ENCODE measurements around the gene ZBTB46. TPM values are rescaled to one million over a fixed set of nuclear protein-coding genes. Genes with fewer than 3 reads are reported as not detected.

Gene ZBTB46
- polyA plus RNA-seq, 3 donors from 2014 or later: 0.16 to 0.32 (median 0.32) TPM

DNA sequence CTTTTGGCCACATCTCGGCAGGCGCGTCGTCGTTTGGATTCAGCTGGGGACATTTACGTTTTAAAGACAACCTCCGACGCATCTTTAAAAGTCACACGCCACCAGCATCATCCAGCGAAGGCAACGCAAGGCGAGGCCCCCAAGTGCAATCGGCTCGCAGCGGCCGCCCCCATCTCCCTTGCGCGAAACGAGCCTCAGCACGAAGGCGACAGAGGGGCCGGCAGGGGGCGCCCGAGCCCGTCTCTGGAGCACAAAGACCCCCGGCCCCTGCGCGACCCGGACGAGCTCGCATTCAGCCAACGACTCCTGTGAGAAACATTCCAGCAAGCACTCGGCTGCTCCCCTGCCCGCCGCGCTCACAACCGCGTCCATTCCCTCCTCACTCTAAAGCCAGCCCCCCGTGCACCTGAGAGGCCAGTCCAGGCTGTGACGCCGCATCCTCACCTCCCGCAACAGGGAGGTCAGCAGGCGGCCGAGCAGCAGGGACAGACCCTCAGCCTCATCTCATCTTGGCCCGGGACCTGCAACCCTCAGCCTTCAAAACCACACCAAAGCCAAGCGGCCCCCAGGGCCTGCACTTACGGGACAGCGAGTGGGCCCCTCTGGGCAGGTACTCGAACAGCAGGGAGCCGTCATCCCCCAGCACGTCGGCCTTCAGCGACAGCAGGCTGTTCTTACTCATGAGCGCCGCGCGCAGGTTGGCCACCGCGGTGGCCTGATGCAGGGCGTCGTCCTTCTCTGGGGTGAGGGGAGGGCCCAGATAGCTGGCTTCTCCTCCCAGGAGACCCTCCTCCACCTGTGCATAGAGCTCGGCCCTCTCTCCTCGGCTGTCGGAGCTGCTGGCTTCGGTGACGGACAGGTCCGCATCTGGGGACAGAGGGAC is 55.7 kb downstream of the ZBTB46 start:
- peak in 2 of 3 donors; percentile 18 to 31 for DNase-seq
- H3K4me3 Mint-ChIP-seq: peak overlapping the region in 1 of 5 donors; percentile 30
- H3K9me3 Mint-ChIP-seq: no peaks in the 10 kb centered on the region

DNA sequence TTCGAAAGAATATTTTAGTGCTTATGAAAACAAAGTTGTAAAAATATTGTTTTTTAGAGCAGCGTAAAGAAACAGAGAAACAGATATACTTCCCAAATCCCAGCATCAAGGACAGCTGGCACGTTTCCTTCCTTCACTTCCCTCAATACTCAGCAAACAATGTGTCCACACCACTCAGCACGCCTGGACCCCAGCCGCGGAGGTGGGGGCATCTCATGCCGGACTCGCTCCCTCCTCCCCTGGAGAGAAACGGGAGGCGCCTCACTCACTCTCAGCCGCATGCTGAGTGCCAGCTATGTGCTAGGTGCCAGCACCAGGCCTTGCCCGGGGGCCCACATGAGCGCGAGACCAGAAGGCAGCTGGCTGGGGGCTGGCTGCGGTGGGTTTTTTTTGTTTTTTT is 56.8 kb downstream of the ZBTB46 start:
- Mint-ChIP-seq H3K27ac (no peak overlapping the region), H3K27me3 (ENCODE audit: low read depth in 3 of 3) (no peaks in the 10 kb centered on the region), H3K9me3 (no peaks in the 10 kb centered on the region), H3K4me1 (no peaks in the 10 kb centered on the region), H3K36me3 (no peaks in the 10 kb centered on the region), H3K4me3 (no peak overlapping the region)
- no peak for DNase-seq

More for the DNA sequence above, 55.7 kb downstream of the ZBTB46 start:
- Mint-ChIP-seq H3K36me3 (no peaks in the 10 kb centered on the region), H3K27me3 (ENCODE audit: low read depth in 3 of 3) (no peaks in the 10 kb centered on the region), H3K4me1 (no peaks in the 10 kb centered on the region), H3K27ac (no peak overlapping the region)

- no peak overlapping the region for H3K4me3 Mint-ChIP-seq
- no peaks in the 10 kb centered on the region for H3K9me3 Mint-ChIP-seq
- H3K27me3 Mint-ChIP-seq (ENCODE audit: low read depth in 3 of 3): no peaks in the 10 kb centered on the region
- H3K4me1 Mint-ChIP-seq: no peaks in the 10 kb centered on the region
- no peak for DNase-seq
- no peak overlapping the region for H3K27ac Mint-ChIP-seq
- H3K36me3 Mint-ChIP-seq: no peaks in the 10 kb centered on the region
Observed at GRCh38 chr20:63773571-63774241, 57.4 kb downstream of the ZBTB46 start.

DNA sequence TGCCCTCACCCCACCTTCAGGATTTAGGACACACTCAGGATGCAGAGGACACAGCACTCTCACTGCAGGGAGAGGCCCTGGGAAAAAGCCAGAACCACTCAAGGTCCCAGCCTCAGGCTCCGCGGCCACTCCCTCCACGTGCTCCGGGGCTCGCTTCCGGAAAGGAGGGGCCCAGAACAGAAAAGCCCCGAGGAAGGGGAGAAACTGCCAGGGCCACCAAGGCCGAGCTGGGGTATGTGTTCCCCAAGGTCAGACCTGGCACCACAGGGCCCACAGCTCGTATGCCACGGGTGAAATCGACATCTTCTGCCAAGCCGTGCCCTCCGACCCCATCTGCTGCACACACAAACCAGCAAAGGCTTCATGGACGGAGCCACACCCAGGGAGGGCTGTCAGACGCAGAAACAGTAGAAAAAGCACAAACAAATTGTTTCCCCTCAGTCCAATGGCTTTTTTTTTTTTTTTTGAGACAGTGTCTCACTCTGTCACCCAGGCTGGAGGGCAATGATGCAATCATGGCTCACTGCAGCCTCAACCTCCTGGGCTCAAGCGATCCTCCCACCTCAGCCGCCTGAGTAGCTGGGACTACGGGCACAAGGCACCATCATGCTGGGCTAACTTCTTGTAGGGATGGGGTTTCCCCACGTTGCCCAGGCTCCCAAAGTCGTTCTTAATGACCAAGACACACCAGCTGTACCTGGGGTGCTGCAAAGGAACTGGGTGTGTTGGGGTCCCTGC is 58.1 kb downstream of the ZBTB46 start:
- H3K9me3 Mint-ChIP-seq: no peaks in the 10 kb centered on the region
- DNase-seq: no peak
- no peak overlapping the region for H3K4me3 Mint-ChIP-seq
- no peaks in the 10 kb centered on the region for H3K4me1 Mint-ChIP-seq
- H3K36me3 Mint-ChIP-seq: no peaks in the 10 kb centered on the region
- no peak overlapping the region for H3K27ac Mint-ChIP-seq
- H3K27me3 Mint-ChIP-seq (ENCODE audit: low read depth in 3 of 3): no peaks in the 10 kb centered on the region

GRCh38 chr20:63771046-63771707 is 59.9 kb downstream of the ZBTB46 start:
- no peak overlapping the region for H3K4me3 Mint-ChIP-seq
- no peaks in the 10 kb centered on the region for H3K27me3 Mint-ChIP-seq (ENCODE audit: low read depth in 3 of 3)
- no peaks in the 10 kb centered on the region for H3K9me3 Mint-ChIP-seq
- H3K36me3 Mint-ChIP-seq: no peaks in the 10 kb centered on the region
- H3K4me1 Mint-ChIP-seq: no peaks in the 10 kb centered on the region
- DNase-seq: no peak
- H3K27ac Mint-ChIP-seq: no peak overlapping the region

DNA sequence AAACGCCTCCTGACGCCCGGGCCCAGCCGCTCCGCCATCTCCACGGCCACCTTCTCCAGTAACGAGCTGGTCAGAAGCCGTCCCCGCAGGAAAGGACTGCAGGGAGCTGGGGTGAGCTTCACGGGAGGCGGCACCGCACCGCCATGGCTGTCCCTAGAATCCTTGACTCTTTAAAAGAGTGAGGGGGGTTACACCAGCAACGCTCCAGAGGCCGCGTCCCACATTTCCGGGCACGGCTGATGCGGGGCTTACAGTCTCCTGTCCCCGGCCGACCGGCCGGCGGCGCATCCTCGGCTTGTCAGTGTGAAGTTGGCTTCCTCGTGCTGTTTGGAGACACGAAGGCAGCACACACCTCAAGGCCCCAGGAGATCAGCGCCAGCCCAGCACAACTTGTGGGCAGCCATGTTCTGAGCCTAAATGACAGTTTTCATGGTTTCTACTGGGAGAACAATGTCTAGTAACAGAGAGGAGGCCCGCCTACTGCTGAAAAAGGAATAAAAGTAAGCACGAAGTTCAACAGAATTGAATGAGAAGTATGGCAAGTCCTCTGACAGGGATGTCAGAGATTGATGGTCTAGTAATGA is 61.1 kb downstream of the ZBTB46 start:
- Mint-ChIP-seq H3K9me3 (no peaks in the 10 kb centered on the region), H3K4me1 (no peaks in the 10 kb centered on the region), H3K4me3 (no peak overlapping the region), H3K36me3 (no peaks in the 10 kb centered on the region), H3K27ac (no peak overlapping the region), H3K27me3 (ENCODE audit: low read depth in 3 of 3) (no peaks in the 10 kb centered on the region)
- DNase-seq: no peak

GRCh38 chr20:63768591-63769515 is 62.2 kb downstream of the ZBTB46 start:
- Mint-ChIP-seq H3K4me1 (no peaks in the 10 kb centered on the region), H3K9me3 (no peaks in the 10 kb centered on the region), H3K27me3 (ENCODE audit: low read depth in 3 of 3) (no peaks in the 10 kb centered on the region), H3K27ac (no peak overlapping the region), H3K4me3 (no peak overlapping the region), H3K36me3 (no peaks in the 10 kb centered on the region)
- DNase-seq: no peak

- H3K36me3 Mint-ChIP-seq: no peaks in the 10 kb centered on the region
- DNase-seq: no peak
- H3K27ac Mint-ChIP-seq: no peak overlapping the region
- H3K4me3 Mint-ChIP-seq: no peak overlapping the region
- H3K4me1 Mint-ChIP-seq: no peaks in the 10 kb centered on the region
- no peaks in the 10 kb centered on the region for H3K9me3 Mint-ChIP-seq
- H3K27me3 Mint-ChIP-seq (ENCODE audit: low read depth in 3 of 3): no peaks in the 10 kb centered on the region
Observed at GRCh38 chr20:63767886-63768285, 63.2 kb downstream of the ZBTB46 start.

- no peaks in the 10 kb centered on the region for H3K27me3 Mint-ChIP-seq (ENCODE audit: low read depth in 3 of 3)
- H3K9me3 Mint-ChIP-seq: no peaks in the 10 kb centered on the region
- no peak for DNase-seq
- no peaks in the 10 kb centered on the region for H3K36me3 Mint-ChIP-seq
- no peaks in the 10 kb centered on the region for H3K4me1 Mint-ChIP-seq
- H3K4me3 Mint-ChIP-seq: no peak overlapping the region
- no peak overlapping the region for H3K27ac Mint-ChIP-seq
Observed at GRCh38 chr20:63767456-63767855, 63.6 kb downstream of the ZBTB46 start.

- Mint-ChIP-seq H3K9me3 (no peaks in the 10 kb centered on the region), H3K36me3 (no peaks in the 10 kb centered on the region), H3K4me3 (no peak overlapping the region), H3K27ac (no peak overlapping the region), H3K4me1 (no peaks in the 10 kb centered on the region), H3K27me3 (ENCODE audit: low read depth in 3 of 3) (no peaks in the 10 kb centered on the region)
- DNase-seq: no peak
Observed at GRCh38 chr20:63766695-63767426, 64.2 kb downstream of the ZBTB46 start.

DNA sequence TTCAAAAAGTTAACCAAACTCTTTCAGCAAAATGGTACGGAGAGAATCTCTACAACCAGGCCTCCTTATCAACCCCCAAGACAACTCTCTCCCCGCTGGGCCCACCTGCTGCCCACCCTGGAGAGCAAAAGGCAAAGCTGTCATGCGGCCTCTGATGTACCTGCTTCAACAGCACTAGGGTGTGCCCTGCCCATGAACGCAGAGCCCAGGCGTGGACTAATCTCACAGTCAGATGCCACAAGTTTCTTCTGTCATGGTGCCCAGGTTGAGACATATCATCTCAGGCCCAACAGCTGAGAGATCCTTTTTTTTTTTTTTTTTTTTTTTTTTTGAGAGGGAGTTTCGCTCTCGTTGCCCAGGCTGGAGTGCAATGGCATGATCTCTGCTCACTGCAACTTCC is 65.2 kb downstream of the ZBTB46 start:
- H3K36me3 Mint-ChIP-seq: no peaks in the 10 kb centered on the region
- no peaks in the 10 kb centered on the region for H3K4me1 Mint-ChIP-seq
- no peak overlapping the region for H3K27ac Mint-ChIP-seq
- no peak for DNase-seq
- H3K27me3 Mint-ChIP-seq (ENCODE audit: low read depth in 3 of 3): peaks cover 0 to under 1% (median 0%) of the 10 kb centered on the region in 3 donors
- H3K9me3 Mint-ChIP-seq: no peaks in the 10 kb centered on the region
- no peak overlapping the region for H3K4me3 Mint-ChIP-seq

Measured in immature natural killer cell (primary cell).